ENCODE results near the gene SLC17A6. TPM values are rescaled to one million over a fixed set of nuclear protein-coding genes. Genes with fewer than 3 reads are reported as not detected.

The SLC17A6 gene
- total and polyA plus RNA-seq, 4 donors, result not detected

DNA sequence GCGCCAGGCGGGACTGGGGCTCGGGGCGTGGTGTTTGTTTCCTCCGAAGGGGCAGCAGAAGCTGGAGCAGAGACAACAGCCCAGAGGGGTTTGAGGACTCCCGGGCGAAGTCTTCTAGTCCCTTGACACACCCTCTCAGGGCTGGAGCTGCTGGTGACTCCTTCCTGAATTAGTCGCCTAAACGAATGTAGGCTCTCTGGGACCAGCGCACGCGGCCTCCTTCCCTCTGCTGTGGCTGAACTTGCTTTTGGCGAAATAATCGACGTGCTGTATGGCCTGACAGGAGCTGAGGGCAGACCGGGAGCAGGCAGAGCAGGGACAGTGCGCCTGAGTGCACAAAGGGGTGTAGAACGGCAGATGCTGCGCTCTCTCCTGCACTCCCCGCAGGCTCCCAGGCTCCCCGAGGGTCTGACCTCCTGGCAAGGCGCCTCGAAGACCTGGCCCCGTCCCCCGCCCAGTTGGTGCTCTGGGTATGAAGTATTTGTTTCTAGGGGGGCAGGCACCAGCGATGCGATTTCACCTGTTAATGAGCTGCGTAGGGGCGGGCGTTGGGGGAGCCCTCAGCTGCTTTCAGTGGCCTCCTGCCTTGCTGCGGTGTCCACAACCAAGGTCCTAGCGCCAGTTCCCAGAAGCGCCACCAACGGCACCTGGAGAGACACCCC lies 5.3 kb downstream of the SLC17A6 start:
- TF ChIP-seq, protein P1, sequence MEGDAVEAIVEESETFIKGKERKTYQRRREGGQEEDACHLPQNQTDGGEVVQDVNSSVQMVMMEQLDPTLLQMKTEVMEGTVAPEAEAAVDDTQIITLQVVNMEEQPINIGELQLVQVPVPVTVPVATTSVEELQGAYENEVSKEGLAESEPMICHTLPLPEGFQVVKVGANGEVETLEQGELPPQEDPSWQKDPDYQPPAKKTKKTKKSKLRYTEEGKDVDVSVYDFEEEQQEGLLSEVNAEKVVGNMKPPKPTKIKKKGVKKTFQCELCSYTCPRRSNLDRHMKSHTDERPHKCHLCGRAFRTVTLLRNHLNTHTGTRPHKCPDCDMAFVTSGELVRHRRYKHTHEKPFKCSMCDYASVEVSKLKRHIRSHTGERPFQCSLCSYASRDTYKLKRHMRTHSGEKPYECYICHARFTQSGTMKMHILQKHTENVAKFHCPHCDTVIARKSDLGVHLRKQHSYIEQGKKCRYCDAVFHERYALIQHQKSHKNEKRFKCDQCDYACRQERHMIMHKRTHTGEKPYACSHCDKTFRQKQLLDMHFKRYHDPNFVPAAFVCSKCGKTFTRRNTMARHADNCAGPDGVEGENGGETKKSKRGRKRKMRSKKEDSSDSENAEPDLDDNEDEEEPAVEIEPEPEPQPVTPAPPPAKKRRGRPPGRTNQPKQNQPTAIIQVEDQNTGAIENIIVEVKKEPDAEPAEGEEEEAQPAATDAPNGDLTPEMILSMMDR (IDR thresholded peaks at IDR 0.05; ENCODE audit: control extremely low read depth, extremely low read depth), result no peak
- Histone ChIP-seq H3K9me3 (ENCODE audit: control insufficient read depth in 4 of 4, insufficient read depth in 3 of 4, low read length in 3 of 4) (peaks cover 0 to 15% (median 0%) of the 10 kb centered on the region in 4 donors), H3K27me3 (ENCODE audit: control insufficient read depth in 3 of 3, insufficient read depth in 3 of 3, low read length in 2 of 3) (peaks cover 11 to 73% (median 57%) of the 10 kb centered on the region in 3 donors), H3K36me3 (ENCODE audit: control insufficient read depth in 4 of 4, insufficient read depth in 4 of 4, low read length in 4 of 4) (no peaks in the 10 kb centered on the region), H3K4me3 (no peak overlapping the region), H3K27ac (ENCODE audit: low read depth in 1 of 2, low read length in 1 of 2) (no peak overlapping the region), H3K4me1 (ENCODE audit: control insufficient read depth in 5 of 5, insufficient read depth in 5 of 5, low read length in 5 of 5) (no peaks in the 10 kb centered on the region), H3K9ac (ENCODE audit: insufficient read depth in 1 of 2, low read length in 2 of 2) (no peak overlapping the region)
- DNase-seq (no peak), ATAC-seq (ENCODE audit: insufficient read depth, low FRiP score) (no peak)
- WGBS, 2 donors, result 3 to 4% methylated on average over 34 of the region's 34 CpGs

DNA sequence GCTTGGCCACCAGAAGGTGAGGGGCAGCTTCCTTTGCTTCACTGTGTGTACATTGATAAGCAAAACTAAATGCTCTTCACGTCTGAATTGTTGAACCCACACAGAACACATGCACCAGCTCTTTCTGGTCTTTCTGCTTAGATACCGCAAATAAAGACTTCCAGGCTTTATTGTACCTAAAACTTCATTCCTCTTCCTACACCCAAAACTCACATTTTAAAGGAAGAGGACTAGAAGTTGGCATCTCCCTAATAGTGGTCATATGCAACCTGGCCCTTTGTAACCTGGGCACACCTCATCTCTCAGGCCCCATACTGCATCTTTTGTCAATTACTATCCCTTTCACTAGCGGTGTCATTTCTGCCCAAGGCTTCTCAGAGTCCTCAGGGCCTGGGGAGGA lies 5.9 kb downstream of the SLC17A6 start:
- Histone ChIP-seq H3K27me3 (ENCODE audit: control insufficient read depth in 3 of 3, insufficient read depth in 3 of 3, low read length in 2 of 3) (peaks cover 10 to 69% (median 53%) of the 10 kb centered on the region in 3 donors), H3K9ac (ENCODE audit: insufficient read depth in 1 of 2, low read length in 2 of 2) (no peak overlapping the region), H3K27ac (ENCODE audit: low read depth in 1 of 2, low read length in 1 of 2) (no peak overlapping the region), H3K4me3 (no peak overlapping the region), H3K4me1 (ENCODE audit: control insufficient read depth in 5 of 5, insufficient read depth in 5 of 5, low read length in 5 of 5) (no peaks in the 10 kb centered on the region), H3K36me3 (ENCODE audit: control insufficient read depth in 4 of 4, insufficient read depth in 4 of 4, low read length in 4 of 4) (no peaks in the 10 kb centered on the region), H3K9me3 (ENCODE audit: control insufficient read depth in 4 of 4, insufficient read depth in 3 of 4, low read length in 3 of 4) (peaks cover 0 to 15% (median 0%) of the 10 kb centered on the region in 4 donors)
- no peak for DNase-seq
- 11 to 17% methylated on average over 3 of the region's 3 CpGs for WGBS, 2 donors
- ATAC-seq (ENCODE audit: insufficient read depth, low FRiP score), result no peak
- TF ChIP-seq, protein P1 (IDR thresholded peaks at IDR 0.05; ENCODE audit: control extremely low read depth, extremely low read depth), result no peak

DNA sequence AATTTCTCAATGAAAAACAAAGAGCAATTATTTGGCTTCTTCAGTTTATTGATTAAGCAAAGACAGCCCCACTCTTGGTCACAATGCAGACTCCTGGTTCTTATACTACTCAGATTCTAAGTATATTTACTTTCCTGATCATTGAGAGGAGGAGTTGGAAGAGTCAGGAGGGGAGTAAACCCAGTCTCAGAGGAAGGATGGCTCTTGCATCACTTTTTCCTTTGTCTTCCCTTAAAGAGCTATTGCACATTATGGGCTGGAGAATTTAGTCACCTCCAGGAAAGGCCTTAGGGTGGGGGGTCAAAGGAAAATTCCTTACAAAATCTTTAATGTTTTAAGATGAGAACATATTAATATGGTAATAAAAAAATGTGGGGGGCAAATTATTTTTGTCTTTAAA lies 8.1 kb downstream of the SLC17A6 start:
- Histone ChIP-seq H3K9me3 (ENCODE audit: control insufficient read depth in 4 of 4, insufficient read depth in 3 of 4, low read length in 3 of 4) (peaks cover 0 to 13% (median 0%) of the 10 kb centered on the region in 4 donors), H3K4me3 (no peak overlapping the region), H3K4me1 (ENCODE audit: control insufficient read depth in 5 of 5, insufficient read depth in 5 of 5, low read length in 5 of 5) (no peaks in the 10 kb centered on the region), H3K27ac (ENCODE audit: low read depth in 1 of 2, low read length in 1 of 2) (no peak overlapping the region), H3K27me3 (ENCODE audit: control insufficient read depth in 3 of 3, insufficient read depth in 3 of 3, low read length in 2 of 3) (peaks cover 10 to 51% (median 32%) of the 10 kb centered on the region in 3 donors), H3K9ac (ENCODE audit: insufficient read depth in 1 of 2, low read length in 2 of 2) (no peak overlapping the region), H3K36me3 (ENCODE audit: control insufficient read depth in 4 of 4, insufficient read depth in 4 of 4, low read length in 4 of 4) (no peaks in the 10 kb centered on the region)
- ATAC-seq (ENCODE audit: insufficient read depth, low FRiP score), result no peak
- TF ChIP-seq, protein P1 (IDR thresholded peaks at IDR 0.05; ENCODE audit: control extremely low read depth, extremely low read depth), result no peak
- DNase-seq, result no peak
